IPS-18c (cell line): Measurements from ENCODE around the gene TCP11.

ENCODE experiments used
- H3K4me3 ChIP-seq: 2 replicates; pipeline ENCODE4 v1.7.0; 2013; ENCODE audit warnings: low read depth, mild to moderate bottlenecking, low read length, moderate library complexity; ENCODE audit not compliant: insufficient read depth
- H3K9me3 ChIP-seq: one replicate; pipeline ENCODE4 v1.6.1; 2013; ENCODE audit warnings: mild to moderate bottlenecking, low read length, moderate library complexity; ENCODE audit not compliant: control insufficient read depth, insufficient read depth

The TCP11 gene

GRCh38 chr6:35176301-35177024 lies 35.3 kb upstream of the TCP11 start:
- peaks cover under 1% of the 10 kb centered on the region for H3K9me3 ChIP-seq
- no peak overlapping the region for H3K4me3 ChIP-seq

- Histone ChIP-seq H3K4me3 (no peak overlapping the region), H3K9me3 (peaks cover 4% of the 10 kb centered on the region)
Observed at GRCh38 chr6:35174501-35174900, 33.4 kb upstream of the TCP11 start.

GRCh38 chr6:35174088-35174434 lies 32.9 kb upstream of the TCP11 start:
- Histone ChIP-seq H3K4me3 (no peak overlapping the region), H3K9me3 (peaks cover 4% of the 10 kb centered on the region)

GRCh38 chr6:35173427-35174087 lies 32.4 kb upstream of the TCP11 start:
- peaks cover 4% of the 10 kb centered on the region for H3K9me3 ChIP-seq
- no peak overlapping the region for H3K4me3 ChIP-seq

GRCh38 chr6:35173044-35173426 lies 31.9 kb upstream of the TCP11 start:
- H3K9me3 ChIP-seq: peaks cover 4% of the 10 kb centered on the region
- no peak overlapping the region for H3K4me3 ChIP-seq

- Histone ChIP-seq H3K4me3 (no peak overlapping the region), H3K9me3 (peaks cover 4% of the 10 kb centered on the region)
Observed at GRCh38 chr6:35170891-35171290, 29.8 kb upstream of the TCP11 start.

- Histone ChIP-seq H3K4me3 (no peak overlapping the region), H3K9me3 (peaks cover 4% of the 10 kb centered on the region)
Observed at GRCh38 chr6:35170166-35170565, 29.0 kb upstream of the TCP11 start.

GRCh38 chr6:35168461-35168861 lies 27.3 kb upstream of the TCP11 start:
- H3K4me3 ChIP-seq: no peak overlapping the region

GRCh38 chr6:35167505-35167904 lies 26.4 kb upstream of the TCP11 start:
- peaks cover 4% of the 10 kb centered on the region for H3K9me3 ChIP-seq
- H3K4me3 ChIP-seq: no peak overlapping the region

More at GRCh38 chr6:35168461-35168861, 27.3 kb upstream of the TCP11 start:
- peaks cover 4% of the 10 kb centered on the region for H3K9me3 ChIP-seq

GRCh38 chr6:35166520-35166919 lies 25.4 kb upstream of the TCP11 start:
- no peak overlapping the region for H3K4me3 ChIP-seq
- peaks cover 3% of the 10 kb centered on the region for H3K9me3 ChIP-seq

GRCh38 chr6:35166116-35166515 lies 25.0 kb upstream of the TCP11 start:
- Histone ChIP-seq H3K9me3 (no peaks in the 10 kb centered on the region), H3K4me3 (no peak overlapping the region)

- no peak overlapping the region for H3K4me3 ChIP-seq
- H3K9me3 ChIP-seq: no peaks in the 10 kb centered on the region
Observed at GRCh38 chr6:35165630-35166071, 24.5 kb upstream of the TCP11 start.

- Histone ChIP-seq H3K4me3 (no peak overlapping the region), H3K9me3 (no peaks in the 10 kb centered on the region)
Observed at GRCh38 chr6:35164868-35165267, 23.7 kb upstream of the TCP11 start.

- H3K4me3 ChIP-seq: no peak overlapping the region
Observed at GRCh38 chr6:35164277-35164676, 23.1 kb upstream of the TCP11 start.

GRCh38 chr6:35163836-35164235 lies 22.7 kb upstream of the TCP11 start:
- no peak overlapping the region for H3K4me3 ChIP-seq
- no peaks in the 10 kb centered on the region for H3K9me3 ChIP-seq

More at GRCh38 chr6:35164277-35164676, 23.1 kb upstream of the TCP11 start:
- H3K9me3 ChIP-seq: no peaks in the 10 kb centered on the region

GRCh38 chr6:35161776-35162607 lies 20.9 kb upstream of the TCP11 start:
- H3K4me3 ChIP-seq: no peak overlapping the region
- H3K9me3 ChIP-seq: no peaks in the 10 kb centered on the region

- H3K4me3 ChIP-seq: no peak overlapping the region
Observed at GRCh38 chr6:35161266-35161665, 20.1 kb upstream of the TCP11 start.

GRCh38 chr6:35160642-35161041 lies 19.5 kb upstream of the TCP11 start:
- Histone ChIP-seq H3K9me3 (no peaks in the 10 kb centered on the region), H3K4me3 (no peak overlapping the region)

More at GRCh38 chr6:35161266-35161665, 20.1 kb upstream of the TCP11 start:
- no peaks in the 10 kb centered on the region for H3K9me3 ChIP-seq
